HUES6 (cell line): Measurements from ENCODE around the gene LHFPL4.

Experiments
- H3K27ac ChIP-seq: 2 replicates; pipeline ENCODE4 v1.7.0; 2013; ENCODE audit warnings: low read depth, mild to moderate bottlenecking, low read length, inconsistent platforms
- H3K27me3 ChIP-seq: 2 replicates; pipeline ENCODE4 v1.6.1; 2013; ENCODE audit warnings: low read length; ENCODE audit not compliant: control insufficient read depth, insufficient read depth
- H3K36me3 ChIP-seq: 2 replicates; pipeline ENCODE4 v1.6.1; 2013; ENCODE audit warnings: low read length; ENCODE audit not compliant: control insufficient read depth, insufficient read depth
- H3K4me1 ChIP-seq: 2 replicates; pipeline ENCODE4 v1.6.1; 2013; ENCODE audit warnings: low read length; ENCODE audit not compliant: control insufficient read depth, insufficient read depth
- H3K4me3 ChIP-seq: 2 replicates; pipeline ENCODE4 v1.5.1; 2013; ENCODE audit warnings: low read depth, low read length
- H3K9ac ChIP-seq: one replicate; pipeline ENCODE4 v1.6.1; 2013; ENCODE audit warnings: mild to moderate bottlenecking, low read length
- H3K9me3 ChIP-seq: 2 replicates; pipeline ENCODE4 v1.6.1; 2013; ENCODE audit warnings: low read depth, low read length; ENCODE audit not compliant: control insufficient read depth, insufficient read depth

Gene LHFPL4

DNA sequence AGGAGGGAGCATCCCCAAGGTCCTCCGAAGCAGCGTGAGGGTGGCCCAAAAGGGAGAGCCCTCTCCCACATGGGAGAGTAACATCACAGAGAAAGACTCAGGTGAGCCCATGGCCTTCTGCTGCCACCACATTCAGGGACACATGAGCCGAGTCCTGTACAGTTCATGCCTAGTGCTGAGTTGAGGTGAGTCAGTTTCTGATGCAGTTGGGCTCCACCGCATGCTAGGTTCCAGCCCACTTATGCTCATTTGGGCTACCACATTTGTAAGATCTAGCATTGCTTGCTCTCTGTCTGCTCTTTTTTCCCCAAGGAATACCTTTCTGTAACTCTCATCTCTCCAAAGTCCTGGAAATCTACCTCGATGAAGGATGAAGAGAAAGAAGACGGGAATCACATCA lies 79.1 kb downstream of the LHFPL4 start:
- H3K4me1 ChIP-seq = no peaks in the 10 kb centered on the region
- H3K27ac ChIP-seq = no peak overlapping the region
- H3K9me3 ChIP-seq = no peaks in the 10 kb centered on the region
- H3K27me3 ChIP-seq = no peaks in the 10 kb centered on the region
- no peak overlapping the region for H3K9ac ChIP-seq
- no peak overlapping the region for H3K4me3 ChIP-seq
- H3K36me3 ChIP-seq = peaks cover 99% of the 10 kb centered on the region

DNA sequence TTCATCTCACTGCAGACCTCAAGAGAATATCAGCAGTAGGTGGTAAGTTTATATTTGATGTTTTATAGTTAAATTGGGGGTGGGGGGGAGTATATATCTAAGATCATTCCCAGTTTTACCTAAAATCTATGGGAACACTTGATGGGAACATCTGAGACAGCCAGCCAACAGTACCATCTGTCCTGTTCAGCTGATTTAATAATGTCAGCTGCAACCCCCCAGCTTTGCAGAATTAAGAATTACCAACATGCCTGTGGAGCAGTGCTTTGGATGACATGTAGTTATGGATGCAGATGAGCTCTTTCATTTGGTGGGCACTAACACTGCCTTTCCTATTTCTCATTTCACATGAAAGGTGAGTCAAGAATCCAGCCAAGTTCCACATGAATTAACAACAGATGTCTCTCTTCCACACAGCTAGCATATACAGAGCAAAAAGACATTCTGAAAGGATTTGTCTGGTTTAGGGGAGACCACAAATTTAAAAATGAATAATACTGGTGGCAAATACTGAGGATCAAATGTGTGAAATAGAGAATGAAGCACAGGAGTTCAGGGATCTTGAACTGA lies 80.0 kb downstream of the LHFPL4 start:
- Histone ChIP-seq H3K27me3 (no peaks in the 10 kb centered on the region), H3K27ac (no peak overlapping the region), H3K9ac (no peak overlapping the region), H3K4me3 (no peak overlapping the region), H3K36me3 (peaks cover 99% of the 10 kb centered on the region), H3K9me3 (no peaks in the 10 kb centered on the region), H3K4me1 (no peaks in the 10 kb centered on the region)

DNA sequence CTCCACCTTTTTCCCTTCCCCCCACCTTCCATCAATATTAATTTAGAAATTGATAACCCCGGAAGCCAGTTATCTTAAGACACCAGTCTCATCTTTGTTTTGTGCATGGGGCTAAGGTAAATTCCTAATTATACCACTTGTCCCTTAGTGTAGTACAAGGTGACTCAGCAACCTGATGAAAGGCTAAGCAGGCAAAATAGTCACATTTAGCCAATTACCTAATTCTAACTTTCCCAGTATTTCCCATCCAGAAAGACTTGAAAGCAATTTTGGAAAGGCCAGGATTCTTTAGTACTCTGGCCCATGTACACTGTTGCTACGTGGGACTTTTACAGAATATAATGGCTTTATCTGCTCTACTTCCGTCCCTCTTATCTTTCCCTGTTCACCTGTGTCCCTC lies 83.6 kb downstream of the LHFPL4 start:
- no peaks in the 10 kb centered on the region for H3K27me3 ChIP-seq
- H3K27ac ChIP-seq = no peak overlapping the region
- no peaks in the 10 kb centered on the region for H3K9me3 ChIP-seq
- no peak overlapping the region for H3K4me3 ChIP-seq
- peaks cover 98% of the 10 kb centered on the region for H3K36me3 ChIP-seq
- H3K9ac ChIP-seq = no peak overlapping the region
- no peaks in the 10 kb centered on the region for H3K4me1 ChIP-seq

DNA sequence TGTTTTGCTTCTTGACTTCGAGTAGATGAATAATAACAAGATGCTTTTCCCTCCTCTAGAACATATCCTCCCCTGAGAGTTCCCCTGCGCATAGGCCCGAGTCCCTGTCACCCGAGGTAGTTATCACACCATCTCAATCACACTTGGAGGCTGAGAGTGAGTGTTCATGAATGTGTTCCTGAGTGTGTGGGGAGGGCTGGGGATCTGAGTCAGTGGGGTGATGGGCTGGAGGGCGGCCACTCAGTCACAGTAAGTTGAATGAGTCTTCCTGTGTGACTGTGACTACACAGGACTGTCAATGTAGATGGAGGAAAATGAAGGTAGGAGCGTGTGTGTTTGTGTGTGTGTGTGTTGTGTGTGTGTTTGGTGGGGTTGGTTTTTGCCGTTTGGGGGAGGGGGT lies 85.2 kb downstream of the LHFPL4 start:
- Histone ChIP-seq H3K36me3 (peaks cover 98% of the 10 kb centered on the region), H3K27me3 (no peaks in the 10 kb centered on the region), H3K9ac (no peak overlapping the region), H3K4me3 (no peak overlapping the region), H3K4me1 (no peaks in the 10 kb centered on the region), H3K9me3 (no peaks in the 10 kb centered on the region), H3K27ac (no peak overlapping the region)

DNA sequence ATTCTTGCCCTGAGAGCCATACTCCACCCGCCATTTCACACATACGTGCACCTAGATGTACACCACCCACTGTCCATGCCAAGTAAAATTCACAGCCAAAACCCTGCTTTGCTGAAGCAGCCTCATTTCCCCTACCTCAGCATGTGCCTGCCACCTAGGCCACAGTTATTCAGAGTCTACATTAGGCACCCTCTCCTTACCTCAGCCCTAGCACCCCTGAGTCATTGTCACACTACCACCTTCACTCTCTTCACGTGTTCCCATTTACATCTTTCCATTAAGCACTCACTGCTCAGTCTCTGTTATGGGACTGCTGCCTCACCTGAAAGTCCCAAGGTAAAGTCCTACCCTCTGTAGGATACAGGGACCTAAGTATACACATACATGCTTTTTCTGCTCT lies 86.2 kb downstream of the LHFPL4 start:
- H3K27me3 ChIP-seq = no peaks in the 10 kb centered on the region
- no peak overlapping the region for H3K4me3 ChIP-seq
- peaks cover 98% of the 10 kb centered on the region for H3K36me3 ChIP-seq
- no peaks in the 10 kb centered on the region for H3K4me1 ChIP-seq
- no peak overlapping the region for H3K9ac ChIP-seq
- H3K27ac ChIP-seq = no peak overlapping the region
- H3K9me3 ChIP-seq = no peaks in the 10 kb centered on the region

DNA sequence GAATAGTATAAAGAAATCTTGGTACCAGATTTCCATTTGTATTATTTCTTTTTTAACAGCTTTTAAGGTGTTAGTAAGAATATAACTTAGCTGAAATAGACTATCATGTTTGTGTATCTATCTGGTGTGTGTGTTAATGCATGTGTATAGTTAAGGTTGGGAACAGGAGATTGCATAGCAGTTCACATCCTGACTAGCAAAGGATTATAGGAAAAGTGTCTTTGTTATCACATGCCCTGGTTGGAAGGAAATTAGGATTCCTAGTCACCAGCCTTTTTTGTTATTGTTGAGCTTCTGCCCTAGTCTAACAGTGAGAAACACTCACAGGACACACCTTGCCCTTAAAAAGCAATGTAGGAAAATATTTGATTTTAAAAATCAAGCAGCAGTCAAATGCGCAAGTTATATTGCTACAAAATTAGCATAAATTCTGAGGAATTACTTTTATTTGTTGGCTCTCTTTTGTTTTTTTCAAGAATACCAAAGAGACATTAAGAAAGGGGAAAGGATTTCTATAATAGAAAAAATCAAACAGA lies 98.0 kb downstream of the LHFPL4 start:
- no peaks in the 10 kb centered on the region for H3K27me3 ChIP-seq
- no peak overlapping the region for H3K4me3 ChIP-seq
- H3K9ac ChIP-seq = no peak overlapping the region
- no peaks in the 10 kb centered on the region for H3K4me1 ChIP-seq
- peaks cover 93% of the 10 kb centered on the region for H3K36me3 ChIP-seq
- no peaks in the 10 kb centered on the region for H3K9me3 ChIP-seq
- no peak overlapping the region for H3K27ac ChIP-seq

DNA sequence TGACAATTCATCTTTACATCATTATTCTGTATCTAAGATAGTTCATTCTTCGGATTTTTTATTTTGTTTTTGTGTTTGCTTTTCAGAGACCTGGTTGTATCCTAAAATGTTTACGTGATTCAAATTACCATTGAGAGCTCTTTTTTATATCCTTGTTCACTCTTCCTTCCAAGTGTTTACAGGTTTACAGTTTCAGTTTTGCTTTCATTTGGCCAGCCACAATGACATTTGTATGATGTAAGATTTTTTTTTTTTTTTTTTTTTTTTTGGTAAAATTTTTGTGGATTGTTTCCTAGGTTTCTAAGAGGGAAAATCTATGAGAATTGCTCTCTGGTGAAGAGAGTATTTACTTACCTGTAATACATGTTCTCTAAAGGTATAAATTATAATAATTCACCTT lies 101.2 kb downstream of the LHFPL4 start:
- Histone ChIP-seq H3K27ac (no peak overlapping the region), H3K27me3 (no peaks in the 10 kb centered on the region), H3K9ac (no peak overlapping the region), H3K4me1 (no peaks in the 10 kb centered on the region), H3K4me3 (no peak overlapping the region), H3K9me3 (no peaks in the 10 kb centered on the region), H3K36me3 (peaks cover 94% of the 10 kb centered on the region)

DNA sequence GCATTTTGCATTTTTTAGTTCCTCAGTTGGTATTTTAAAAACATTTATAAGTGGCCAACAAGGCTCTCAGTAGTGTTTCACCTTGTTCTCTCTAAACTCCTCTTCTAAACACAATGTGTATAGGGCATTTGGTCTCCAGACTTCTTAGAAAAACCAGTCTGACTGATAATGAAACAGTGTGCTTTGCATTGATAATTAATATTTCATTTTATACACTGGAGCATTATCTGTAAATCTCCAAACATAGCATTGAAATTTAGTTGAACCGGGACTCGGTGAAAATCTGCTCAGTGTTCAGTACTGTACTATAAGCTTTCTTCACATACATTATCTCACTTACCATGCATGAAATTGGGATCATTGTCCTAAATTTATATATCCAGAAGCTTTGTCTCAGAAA lies 102.6 kb downstream of the LHFPL4 start:
- Histone ChIP-seq H3K27me3 (no peaks in the 10 kb centered on the region), H3K36me3 (peaks cover 99% of the 10 kb centered on the region), H3K4me1 (no peaks in the 10 kb centered on the region), H3K4me3 (no peak overlapping the region), H3K9me3 (no peaks in the 10 kb centered on the region), H3K27ac (no peak overlapping the region), H3K9ac (no peak overlapping the region)

DNA sequence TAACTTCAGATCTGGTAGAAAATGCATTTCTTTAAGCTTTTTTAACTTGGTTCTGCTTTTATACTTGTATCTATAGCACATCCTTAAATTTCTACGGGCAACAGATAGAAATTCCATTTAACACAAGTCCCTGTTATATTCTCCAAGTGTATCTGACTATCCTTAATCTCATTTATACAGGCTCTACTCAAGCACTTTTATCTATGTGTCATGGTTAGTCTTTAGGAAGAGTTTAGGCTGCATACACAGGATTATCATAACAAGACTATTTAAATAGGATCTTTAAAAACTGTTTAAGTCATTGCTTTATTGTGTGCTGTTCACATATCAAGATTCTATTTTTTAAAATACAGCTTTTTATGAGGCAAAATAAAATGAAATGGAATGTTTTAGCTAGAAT lies 103.5 kb downstream of the LHFPL4 start:
- Histone ChIP-seq H3K36me3 (peaks cover 96% of the 10 kb centered on the region), H3K4me1 (no peaks in the 10 kb centered on the region), H3K9me3 (no peaks in the 10 kb centered on the region)

DNA sequence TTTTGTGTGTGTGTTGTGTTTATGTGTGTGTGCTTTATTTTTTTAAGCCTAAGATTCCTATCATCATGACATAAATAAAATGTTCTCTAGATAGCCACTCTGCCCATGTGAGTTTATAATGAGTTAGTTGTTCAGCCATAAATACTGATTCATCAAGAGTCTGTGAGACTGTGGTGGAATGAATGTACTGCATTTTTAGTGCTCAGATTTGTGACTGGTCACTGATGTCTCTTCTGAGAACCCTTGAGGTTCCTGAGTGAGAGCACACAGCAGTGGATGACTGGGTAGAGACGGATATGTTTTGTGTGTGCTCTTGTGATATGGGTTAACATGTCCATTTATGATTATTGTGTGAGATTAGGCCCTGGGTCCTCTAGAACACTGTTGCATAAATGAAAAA lies 105.0 kb downstream of the LHFPL4 start:
- Histone ChIP-seq H3K4me1 (no peaks in the 10 kb centered on the region), H3K27me3 (no peaks in the 10 kb centered on the region), H3K36me3 (peaks cover 97% of the 10 kb centered on the region), H3K4me3 (no peak overlapping the region), H3K27ac (no peak overlapping the region), H3K9me3 (no peaks in the 10 kb centered on the region), H3K9ac (no peak overlapping the region)

More for the DNA sequence above, 103.5 kb downstream of the LHFPL4 start:
- H3K4me3 ChIP-seq = no peak overlapping the region
- no peak overlapping the region for H3K27ac ChIP-seq
- no peaks in the 10 kb centered on the region for H3K27me3 ChIP-seq
- no peak overlapping the region for H3K9ac ChIP-seq
